Measurements from ENCODE around the gene MAN2A2. TPM values are rescaled to one million over a fixed set of nuclear protein-coding genes. Genes with fewer than 3 reads are reported as not detected.

The MAN2A2 gene
- total and polyA plus RNA-seq, 2 of the 8 experiments (the other 6 are each of a cell fraction or from before 2014, with no cell fraction given), result 23.1 to 29.7 TPM

DNA sequence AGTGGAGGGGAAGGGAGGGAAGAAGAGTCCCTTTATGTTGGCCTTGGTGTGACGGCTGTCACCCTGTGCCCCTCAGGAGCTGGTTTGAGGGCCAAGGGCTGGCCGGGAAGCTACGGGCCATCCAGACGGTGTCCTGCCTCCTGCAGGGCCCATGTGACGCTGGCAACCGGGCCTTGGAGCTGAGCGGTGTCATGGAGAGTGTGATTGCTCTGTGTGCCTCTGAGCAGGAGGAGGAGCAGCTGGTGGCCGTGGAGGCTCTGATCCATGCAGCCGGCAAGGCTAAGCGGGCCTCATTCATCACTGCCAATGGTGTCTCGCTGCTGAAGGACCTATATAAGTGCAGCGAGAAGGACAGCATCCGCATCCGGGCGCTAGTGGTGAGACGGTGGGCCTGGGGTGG is 43.4 kb downstream of the MAN2A2 start (continued):
- TF ChIP-seq, protein P1, sequence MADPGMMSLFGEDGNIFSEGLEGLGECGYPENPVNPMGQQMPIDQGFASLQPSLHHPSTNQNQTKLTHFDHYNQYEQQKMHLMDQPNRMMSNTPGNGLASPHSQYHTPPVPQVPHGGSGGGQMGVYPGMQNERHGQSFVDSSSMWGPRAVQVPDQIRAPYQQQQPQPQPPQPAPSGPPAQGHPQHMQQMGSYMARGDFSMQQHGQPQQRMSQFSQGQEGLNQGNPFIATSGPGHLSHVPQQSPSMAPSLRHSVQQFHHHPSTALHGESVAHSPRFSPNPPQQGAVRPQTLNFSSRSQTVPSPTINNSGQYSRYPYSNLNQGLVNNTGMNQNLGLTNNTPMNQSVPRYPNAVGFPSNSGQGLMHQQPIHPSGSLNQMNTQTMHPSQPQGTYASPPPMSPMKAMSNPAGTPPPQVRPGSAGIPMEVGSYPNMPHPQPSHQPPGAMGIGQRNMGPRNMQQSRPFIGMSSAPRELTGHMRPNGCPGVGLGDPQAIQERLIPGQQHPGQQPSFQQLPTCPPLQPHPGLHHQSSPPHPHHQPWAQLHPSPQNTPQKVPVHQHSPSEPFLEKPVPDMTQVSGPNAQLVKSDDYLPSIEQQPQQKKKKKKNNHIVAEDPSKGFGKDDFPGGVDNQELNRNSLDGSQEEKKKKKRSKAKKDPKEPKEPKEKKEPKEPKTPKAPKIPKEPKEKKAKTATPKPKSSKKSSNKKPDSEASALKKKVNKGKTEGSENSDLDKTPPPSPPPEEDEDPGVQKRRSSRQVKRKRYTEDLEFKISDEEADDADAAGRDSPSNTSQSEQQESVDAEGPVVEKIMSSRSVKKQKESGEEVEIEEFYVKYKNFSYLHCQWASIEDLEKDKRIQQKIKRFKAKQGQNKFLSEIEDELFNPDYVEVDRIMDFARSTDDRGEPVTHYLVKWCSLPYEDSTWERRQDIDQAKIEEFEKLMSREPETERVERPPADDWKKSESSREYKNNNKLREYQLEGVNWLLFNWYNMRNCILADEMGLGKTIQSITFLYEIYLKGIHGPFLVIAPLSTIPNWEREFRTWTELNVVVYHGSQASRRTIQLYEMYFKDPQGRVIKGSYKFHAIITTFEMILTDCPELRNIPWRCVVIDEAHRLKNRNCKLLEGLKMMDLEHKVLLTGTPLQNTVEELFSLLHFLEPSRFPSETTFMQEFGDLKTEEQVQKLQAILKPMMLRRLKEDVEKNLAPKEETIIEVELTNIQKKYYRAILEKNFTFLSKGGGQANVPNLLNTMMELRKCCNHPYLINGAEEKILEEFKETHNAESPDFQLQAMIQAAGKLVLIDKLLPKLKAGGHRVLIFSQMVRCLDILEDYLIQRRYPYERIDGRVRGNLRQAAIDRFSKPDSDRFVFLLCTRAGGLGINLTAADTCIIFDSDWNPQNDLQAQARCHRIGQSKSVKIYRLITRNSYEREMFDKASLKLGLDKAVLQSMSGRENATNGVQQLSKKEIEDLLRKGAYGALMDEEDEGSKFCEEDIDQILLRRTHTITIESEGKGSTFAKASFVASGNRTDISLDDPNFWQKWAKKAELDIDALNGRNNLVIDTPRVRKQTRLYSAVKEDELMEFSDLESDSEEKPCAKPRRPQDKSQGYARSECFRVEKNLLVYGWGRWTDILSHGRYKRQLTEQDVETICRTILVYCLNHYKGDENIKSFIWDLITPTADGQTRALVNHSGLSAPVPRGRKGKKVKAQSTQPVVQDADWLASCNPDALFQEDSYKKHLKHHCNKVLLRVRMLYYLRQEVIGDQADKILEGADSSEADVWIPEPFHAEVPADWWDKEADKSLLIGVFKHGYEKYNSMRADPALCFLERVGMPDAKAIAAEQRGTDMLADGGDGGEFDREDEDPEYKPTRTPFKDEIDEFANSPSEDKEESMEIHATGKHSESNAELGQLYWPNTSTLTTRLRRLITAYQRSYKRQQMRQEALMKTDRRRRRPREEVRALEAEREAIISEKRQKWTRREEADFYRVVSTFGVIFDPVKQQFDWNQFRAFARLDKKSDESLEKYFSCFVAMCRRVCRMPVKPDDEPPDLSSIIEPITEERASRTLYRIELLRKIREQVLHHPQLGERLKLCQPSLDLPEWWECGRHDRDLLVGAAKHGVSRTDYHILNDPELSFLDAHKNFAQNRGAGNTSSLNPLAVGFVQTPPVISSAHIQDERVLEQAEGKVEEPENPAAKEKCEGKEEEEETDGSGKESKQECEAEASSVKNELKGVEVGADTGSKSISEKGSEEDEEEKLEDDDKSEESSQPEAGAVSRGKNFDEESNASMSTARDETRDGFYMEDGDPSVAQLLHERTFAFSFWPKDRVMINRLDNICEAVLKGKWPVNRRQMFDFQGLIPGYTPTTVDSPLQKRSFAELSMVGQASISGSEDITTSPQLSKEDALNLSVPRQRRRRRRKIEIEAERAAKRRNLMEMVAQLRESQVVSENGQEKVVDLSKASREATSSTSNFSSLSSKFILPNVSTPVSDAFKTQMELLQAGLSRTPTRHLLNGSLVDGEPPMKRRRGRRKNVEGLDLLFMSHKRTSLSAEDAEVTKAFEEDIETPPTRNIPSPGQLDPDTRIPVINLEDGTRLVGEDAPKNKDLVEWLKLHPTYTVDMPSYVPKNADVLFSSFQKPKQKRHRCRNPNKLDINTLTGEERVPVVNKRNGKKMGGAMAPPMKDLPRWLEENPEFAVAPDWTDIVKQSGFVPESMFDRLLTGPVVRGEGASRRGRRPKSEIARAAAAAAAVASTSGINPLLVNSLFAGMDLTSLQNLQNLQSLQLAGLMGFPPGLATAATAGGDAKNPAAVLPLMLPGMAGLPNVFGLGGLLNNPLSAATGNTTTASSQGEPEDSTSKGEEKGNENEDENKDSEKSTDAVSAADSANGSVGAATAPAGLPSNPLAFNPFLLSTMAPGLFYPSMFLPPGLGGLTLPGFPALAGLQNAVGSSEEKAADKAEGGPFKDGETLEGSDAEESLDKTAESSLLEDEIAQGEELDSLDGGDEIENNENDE (IDR thresholded peaks at IDR 0.05; ENCODE audit: insufficient replicate concordance, low read length), result no peak
- TF ChIP-seq CREB1 (IDR thresholded peaks at IDR 0.05) (no peak), POU5F1 (IDR thresholded peaks at IDR 0.05; ENCODE audit: low read depth, low read length) (no peak), POLR2AphosphoS5 (IDR thresholded peaks at IDR 0.05; ENCODE audit: low read depth, low read length) (no peak), ZNF274 (IDR thresholded peaks at IDR 0.05; ENCODE audit: borderline replicate concordance, extremely low read depth, low read length) (no peak), JUND (IDR thresholded peaks at IDR 0.05; ENCODE audit: low read length) (no peak), TAF1 (IDR thresholded peaks at IDR 0.05; ENCODE audit: low read depth, low read length) (no peak), E2F6 (IDR thresholded peaks at IDR 0.05) (no peak), CTBP2 (IDR thresholded peaks at IDR 0.05; ENCODE audit: borderline replicate concordance, insufficient read depth, insufficient read length, low read length) (no peak), CHD1 (IDR thresholded peaks at IDR 0.05; ENCODE audit: low read depth, low read length) (no peak), BACH1 (IDR thresholded peaks at IDR 0.05; ENCODE audit: low read length) (no peak), TAF7 (optimal IDR thresholded peaks at IDR 0.05; ENCODE audit: borderline replicate concordance, low read depth, low read length) (no peak)
